B cell (primary cell): Measurements from ENCODE around the gene ZNF3.

ENCODE experiments used
- CTCF ChIP-seq: fragments of 200-600 bp; IDR thresholded peaks from one replicate; pipeline ENCODE4 v1.8.0; 2022; ENCODE audit warnings: antibody characterized with exemption, mild to moderate bottlenecking
- EZH2 ChIP-seq: IDR thresholded peaks from 2 replicates; pipeline ENCODE4 v1.6.1; 2012; ENCODE audit warnings: borderline replicate concordance, low read depth, mild to moderate bottlenecking, moderate library complexity, low read length; ENCODE audit not compliant: insufficient read depth, poor library complexity, severe bottlenecking

GRCh38 chr7:100126239-100126930, 44.9 kb upstream of the ZNF3 start:
- no peak for TF ChIP-seq CTCF
- TF ChIP-seq EZH2: no peak
